BLaER1 (cell line): Measurements from ENCODE around the gene RALGAPA1.
"Not testable (repeated sequence)": the region's sequence is repeated elsewhere in the genome, so short reads cannot be mapped to it uniquely, and the experiment has no call there.

Source experiments
- H3K27ac ChIP-seq: shearing (Covaris generic); formaldehyde crosslinking; 2 replicates; pipeline ENCODE4 v1.8.1; 2022
- H3K27me3 ChIP-seq: shearing (Covaris generic); formaldehyde crosslinking; 2 replicates; pipeline ENCODE4 v1.8.1; 2022
- H3K36me3 ChIP-seq: shearing (Covaris generic); formaldehyde crosslinking; 2 replicates; pipeline ENCODE4 v1.8.1; 2022
- H3K4me1 ChIP-seq: shearing (Covaris generic); formaldehyde crosslinking; 2 replicates; pipeline ENCODE4 v1.8.1; 2022
- H3K4me2 ChIP-seq: shearing (Covaris generic); formaldehyde crosslinking; 2 replicates; pipeline ENCODE4 v1.8.1; 2022
- H3K4me3 ChIP-seq: shearing (Covaris generic); formaldehyde crosslinking; 2 replicates; pipeline ENCODE4 v1.8.1; 2022
- H3K9ac ChIP-seq: shearing (Covaris generic); formaldehyde crosslinking; 2 replicates; pipeline ENCODE4 v1.8.1; 2022
- H3K9me3 ChIP-seq: shearing (Covaris generic); formaldehyde crosslinking; 2 replicates; pipeline ENCODE4 v1.8.1; 2022
- H4K20me1 ChIP-seq: shearing (Covaris generic); formaldehyde crosslinking; 2 replicates; pipeline ENCODE4 v1.8.1; 2022
- Cebpa-rat ChIP-seq: shearing (Covaris generic); IDR thresholded peaks from 2 replicates; pipeline ENCODE4 v1.8.1; 2022

The RALGAPA1 gene

GRCh38 chr14:35637269-35637668, 171.8 kb downstream of the RALGAPA1 start:
- H3K27me3 ChIP-seq = no peaks in the 10 kb centered on the region

GRCh38 chr14:35632676-35633075, 176.4 kb downstream of the RALGAPA1 start:
- no peak overlapping the region for H3K4me3 ChIP-seq
- H3K4me2 ChIP-seq = no peak overlapping the region
- no peak overlapping the region for H3K9ac ChIP-seq
- no peak for TF ChIP-seq Cebpa-rat
- no peak overlapping the region for H3K27ac ChIP-seq
- H3K27me3 ChIP-seq = no peaks in the 10 kb centered on the region
- no peaks in the 10 kb centered on the region for H3K4me1 ChIP-seq
- no peaks in the 10 kb centered on the region for H3K9me3 ChIP-seq
- H3K36me3 ChIP-seq = peaks cover 4% of the 10 kb centered on the region; the same call in 1 of the 2 replicates
- no peaks in the 10 kb centered on the region for H4K20me1 ChIP-seq

More at GRCh38 chr14:35637269-35637668, 171.8 kb downstream of the RALGAPA1 start:
- Histone ChIP-seq H3K36me3 (peaks cover 7% of the 10 kb centered on the region; the same call in 1 of the 2 replicates), H3K9ac (no peak overlapping the region), H3K4me3 (no peak overlapping the region), H3K4me2 (no peak overlapping the region), H3K4me1 (no peaks in the 10 kb centered on the region), H3K9me3 (peaks cover 8% of the 10 kb centered on the region; the same call in 1 of the 2 replicates), H3K27ac (no peak overlapping the region), H4K20me1 (no peaks in the 10 kb centered on the region)
- no peak for TF ChIP-seq Cebpa-rat

GRCh38 chr14:35632271-35632670, 176.8 kb downstream of the RALGAPA1 start:
- Histone ChIP-seq H3K4me1 (no peaks in the 10 kb centered on the region), H3K27ac (no peak overlapping the region), H3K4me3 (no peak overlapping the region), H3K9me3 (no peaks in the 10 kb centered on the region), H3K36me3 (peaks cover 4% of the 10 kb centered on the region; the same call in 1 of the 2 replicates), H3K4me2 (no peak overlapping the region), H4K20me1 (no peaks in the 10 kb centered on the region), H3K27me3 (no peaks in the 10 kb centered on the region), H3K9ac (no peak overlapping the region)
- no peak for TF ChIP-seq Cebpa-rat

- H3K9ac ChIP-seq = no peak overlapping the region
- no peak overlapping the region for H3K4me3 ChIP-seq
- H3K36me3 ChIP-seq = peaks cover 4% of the 10 kb centered on the region; the same call in 1 of the 2 replicates
- H3K27me3 ChIP-seq = no peaks in the 10 kb centered on the region
- no peak overlapping the region for H3K27ac ChIP-seq
- TF ChIP-seq Cebpa-rat = no peak
- H3K9me3 ChIP-seq = no peaks in the 10 kb centered on the region
- no peak overlapping the region for H3K4me2 ChIP-seq
- H3K4me1 ChIP-seq = no peaks in the 10 kb centered on the region
- H4K20me1 ChIP-seq = no peaks in the 10 kb centered on the region
These were observed 177.9 kb downstream of the RALGAPA1 start for GRCh38 chr14:35631071-35631805.

- H3K4me3 ChIP-seq = no peak overlapping the region
- no peak overlapping the region for H3K27ac ChIP-seq
- no peaks in the 10 kb centered on the region for H3K27me3 ChIP-seq
- H3K4me1 ChIP-seq = no peaks in the 10 kb centered on the region
- no peak overlapping the region for H3K9ac ChIP-seq
- no peaks in the 10 kb centered on the region for H3K9me3 ChIP-seq
- H4K20me1 ChIP-seq = no peaks in the 10 kb centered on the region
- no peak for TF ChIP-seq Cebpa-rat
- H3K36me3 ChIP-seq = no peaks in the 10 kb centered on the region
- H3K4me2 ChIP-seq = no peak overlapping the region
These were observed 180.1 kb downstream of the RALGAPA1 start for GRCh38 chr14:35628989-35629388.

- H3K27ac ChIP-seq, H3K9me3 ChIP-seq, H3K27me3 ChIP-seq, H3K4me1 ChIP-seq, H4K20me1 ChIP-seq, H3K9ac ChIP-seq, H3K36me3 ChIP-seq, H3K4me2 ChIP-seq, H3K4me3 ChIP-seq: not testable (repeated sequence)
These were observed 182.1 kb downstream of the RALGAPA1 start for GRCh38 chr14:35626947-35627346.

GRCh38 chr14:35621996-35622395, 187.1 kb downstream of the RALGAPA1 start:
- not testable (repeated sequence) for H3K27me3 ChIP-seq, H4K20me1 ChIP-seq, H3K4me3 ChIP-seq

GRCh38 chr14:35619998-35620397, 189.1 kb downstream of the RALGAPA1 start:
- H3K4me2 ChIP-seq, H3K36me3 ChIP-seq, H3K9ac ChIP-seq, H4K20me1 ChIP-seq, H3K27ac ChIP-seq, H3K4me1 ChIP-seq, H3K27me3 ChIP-seq, H3K4me3 ChIP-seq: not testable (repeated sequence)
- peaks cover 12% of the 10 kb centered on the region for H3K9me3 ChIP-seq

More at GRCh38 chr14:35621996-35622395, 187.1 kb downstream of the RALGAPA1 start:
- not testable (repeated sequence) for H3K4me1 ChIP-seq, H3K9ac ChIP-seq, H3K27ac ChIP-seq, H3K36me3 ChIP-seq, H3K4me2 ChIP-seq
- peaks cover 12% of the 10 kb centered on the region for H3K9me3 ChIP-seq

- peaks cover 12% of the 10 kb centered on the region for H3K9me3 ChIP-seq
- not testable (repeated sequence) for H3K4me1 ChIP-seq, H3K27me3 ChIP-seq, H3K4me2 ChIP-seq, H3K27ac ChIP-seq, H3K36me3 ChIP-seq, H3K4me3 ChIP-seq, H3K9ac ChIP-seq, H4K20me1 ChIP-seq
These were observed 189.6 kb downstream of the RALGAPA1 start for GRCh38 chr14:35619461-35619860.

GRCh38 chr14:35617500-35617899, 191.6 kb downstream of the RALGAPA1 start:
- Histone ChIP-seq H3K27ac (no peak overlapping the region), H3K9me3 (peaks cover 12% of the 10 kb centered on the region), H3K4me1 (no peaks in the 10 kb centered on the region), H3K36me3 (no peaks in the 10 kb centered on the region), H4K20me1 (no peaks in the 10 kb centered on the region), H3K4me3 (no peak overlapping the region), H3K9ac (no peak overlapping the region), H3K27me3 (no peaks in the 10 kb centered on the region), H3K4me2 (no peak overlapping the region)
- no peak for TF ChIP-seq Cebpa-rat

GRCh38 chr14:35607380-35607779, 201.7 kb downstream of the RALGAPA1 start:
- Histone ChIP-seq H3K9ac (no peak overlapping the region), H3K36me3 (peaks cover 5% of the 10 kb centered on the region; the same call in 1 of the 2 replicates), H3K4me2 (no peak overlapping the region), H4K20me1 (no peaks in the 10 kb centered on the region), H3K4me1 (no peaks in the 10 kb centered on the region), H3K4me3 (no peak overlapping the region), H3K27ac (no peak overlapping the region), H3K9me3 (no peaks in the 10 kb centered on the region; the same call in 1 of the 2 replicates), H3K27me3 (no peaks in the 10 kb centered on the region)
- no peak for TF ChIP-seq Cebpa-rat
